Pulmonary artery endothelial cell (primary cell): ENCODE data around the gene GET4. TPM values are rescaled to one million over a fixed set of nuclear protein-coding genes. Genes with fewer than 3 reads are reported as not detected.
A peak's percentile ranks its signal among the peaks of the same experiment; 100 is the strongest.
"Not testable (repeated sequence)": the region's sequence is repeated elsewhere in the genome, so short reads cannot be mapped to it uniquely, and the experiment has no call there.

Experiments used
- DNase-seq: peaks from one replicate; pipeline ENCODE4 v3.0.0-alpha.2; 2011; ENCODE audit warnings: low read depth, low spot score
- total RNA-seq: library from RNA; depleted of rRNA; stranded (reverse); fragments of >200 nt; gene quantifications from 2 replicates; pipeline ENCODE4 v1.2.3, GENCODE V29; 2014

Gene GET4
- total RNA-seq, 1 donor from 2014 or later = 44.2 TPM

DNA sequence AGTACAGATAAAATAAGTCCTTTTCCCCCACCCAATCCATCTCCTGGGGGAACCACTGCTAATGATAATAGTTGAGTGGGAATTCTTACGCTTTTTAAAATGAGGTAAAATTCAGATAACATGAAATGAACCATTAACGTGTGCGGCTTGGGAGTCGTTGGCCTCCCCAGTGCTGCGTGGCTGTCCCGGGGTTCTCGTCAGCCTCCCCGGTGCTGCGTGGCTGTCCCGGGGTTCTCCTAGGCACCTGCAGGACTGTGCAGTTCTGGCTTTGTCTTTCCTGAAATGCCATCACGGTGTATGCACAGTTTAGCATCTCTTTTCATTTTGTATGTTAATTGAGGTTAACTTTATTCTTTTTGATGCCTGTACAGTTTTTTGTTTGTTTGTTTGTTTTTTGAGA is 30.6 kb upstream of the GET4 start:
- no peak for DNase-seq

GRCh38 chr7:846958-847650 is 29.2 kb upstream of the GET4 start:
- not testable (repeated sequence) for DNase-seq

- not testable (repeated sequence) for DNase-seq
Observed at GRCh38 chr7:847728-848127, 28.6 kb upstream of the GET4 start.

DNA sequence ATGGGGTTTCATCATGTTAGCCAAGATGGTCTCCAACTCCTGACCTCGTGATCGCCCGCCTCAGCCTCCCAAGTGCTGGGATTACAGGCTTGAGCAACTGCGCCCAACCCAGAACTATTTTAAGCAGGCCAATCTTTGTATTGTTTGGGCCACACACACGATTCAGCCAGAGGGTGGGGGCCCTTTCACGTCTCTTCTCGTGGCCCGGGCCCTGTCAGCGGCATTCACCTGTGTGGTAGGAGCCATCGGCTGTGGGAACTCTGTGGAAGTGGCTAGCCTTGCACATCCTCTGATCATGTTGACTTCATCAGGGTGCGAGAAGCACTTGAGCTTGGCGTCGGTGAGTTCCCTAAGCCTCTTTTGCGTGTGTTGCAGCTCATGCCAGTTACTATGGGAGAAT is 27.2 kb upstream of the GET4 start:
- DNase-seq = no peak

DNA sequence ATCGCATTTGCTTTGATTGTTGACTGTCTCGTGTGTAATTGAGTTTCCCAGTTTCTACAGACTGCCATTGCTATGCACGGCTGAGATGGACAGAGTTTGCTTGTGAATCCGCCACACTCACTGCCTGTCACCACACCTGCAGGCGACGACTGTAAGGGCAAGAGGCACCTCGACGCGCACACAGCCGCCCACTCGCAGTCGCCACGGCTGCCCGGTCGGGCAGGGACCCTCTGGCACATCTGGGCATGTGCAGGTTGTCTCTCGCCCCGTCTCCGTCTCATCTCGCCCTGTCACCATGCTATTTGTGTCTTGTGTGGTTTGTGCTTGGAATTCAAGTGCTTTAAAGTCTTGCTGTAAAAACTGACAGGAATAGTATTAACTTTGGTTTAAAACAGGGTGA is 26.6 kb upstream of the GET4 start:
- DNase-seq = no peak

DNA sequence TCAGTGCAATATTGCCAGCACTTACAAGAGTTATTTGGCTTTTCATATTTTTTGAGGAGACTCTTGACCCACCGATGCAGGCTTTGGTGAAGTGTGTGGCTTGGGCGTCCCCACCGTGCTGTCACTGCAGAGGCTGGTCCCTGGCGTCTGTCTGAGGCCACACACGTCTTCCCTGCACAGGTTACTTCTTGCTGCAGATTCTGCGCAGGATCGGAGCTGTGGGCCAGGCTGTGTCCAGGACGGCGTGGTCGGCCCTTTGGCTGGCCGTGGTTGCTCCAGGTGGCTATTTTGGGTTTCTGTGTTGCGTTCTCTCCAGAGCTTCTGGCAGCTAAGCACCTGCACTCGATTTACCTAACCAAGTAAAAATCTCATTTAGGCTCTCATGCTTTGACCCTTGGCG is 25.1 kb upstream of the GET4 start:
- no peak for DNase-seq

DNA sequence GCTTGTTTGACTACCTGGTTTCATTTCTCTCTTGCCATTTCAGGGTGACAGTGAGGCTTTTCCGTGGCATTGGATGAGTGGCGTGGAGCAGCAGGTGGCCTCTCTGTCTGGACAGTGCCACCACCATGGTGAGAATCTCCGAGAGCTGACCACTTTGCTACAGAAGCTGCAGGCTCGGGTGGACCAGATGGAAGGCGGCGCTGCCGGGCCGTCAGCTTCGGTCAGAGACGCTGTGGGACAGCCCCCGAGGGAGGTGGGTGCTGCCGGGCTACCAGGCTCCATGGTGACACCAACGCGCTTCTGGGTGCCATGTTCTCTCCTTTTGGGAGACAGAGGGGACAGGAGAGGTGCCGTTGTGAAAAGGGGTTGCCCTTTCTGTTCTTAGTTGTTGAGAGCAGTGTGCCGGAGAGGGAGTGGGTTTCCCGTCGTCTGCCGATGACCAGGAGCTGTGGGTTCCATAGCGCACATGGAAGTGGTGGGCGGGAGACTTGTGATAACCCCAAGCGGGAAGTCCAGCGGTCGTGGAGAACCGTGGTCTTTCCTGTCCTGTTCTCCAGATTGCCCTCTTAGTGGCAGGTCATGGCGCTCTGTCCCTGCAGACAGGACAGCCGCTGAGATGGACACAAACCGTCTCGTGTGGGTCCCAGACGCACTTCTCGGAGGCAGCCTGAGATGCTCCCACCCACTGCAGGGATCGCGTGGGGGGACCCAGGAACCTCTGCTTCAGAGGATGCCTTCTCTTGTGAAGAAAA is 22.8 kb upstream of the GET4 start:
- no peak for DNase-seq

- no peak for DNase-seq
Observed at GRCh38 chr7:854118-854775, 22.1 kb upstream of the GET4 start.

GRCh38 chr7:855686-856369 is 20.5 kb upstream of the GET4 start:
- no peak for DNase-seq

- DNase-seq = no peak
Observed at GRCh38 chr7:856444-857095, 19.8 kb upstream of the GET4 start.

DNA sequence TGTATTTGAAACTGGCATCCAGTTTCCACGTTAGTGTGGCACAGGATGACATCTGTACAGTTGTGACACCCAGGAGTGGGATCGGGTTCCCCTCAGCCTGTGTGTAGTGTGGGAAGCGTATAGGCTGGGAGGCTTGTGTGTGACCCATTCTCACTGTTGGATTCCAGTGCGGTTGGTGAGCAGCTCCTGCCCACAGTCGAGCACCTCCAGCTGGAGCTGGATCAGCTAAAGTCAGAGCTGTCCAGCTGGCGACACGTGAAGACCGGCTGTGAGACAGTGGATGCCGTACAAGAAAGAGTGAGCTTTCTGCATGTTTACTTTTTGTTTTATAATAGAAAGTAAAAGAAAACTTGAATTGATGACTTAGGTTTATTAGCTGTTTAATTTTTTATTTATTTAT is 18.7 kb upstream of the GET4 start:
- no peak for DNase-seq

DNA sequence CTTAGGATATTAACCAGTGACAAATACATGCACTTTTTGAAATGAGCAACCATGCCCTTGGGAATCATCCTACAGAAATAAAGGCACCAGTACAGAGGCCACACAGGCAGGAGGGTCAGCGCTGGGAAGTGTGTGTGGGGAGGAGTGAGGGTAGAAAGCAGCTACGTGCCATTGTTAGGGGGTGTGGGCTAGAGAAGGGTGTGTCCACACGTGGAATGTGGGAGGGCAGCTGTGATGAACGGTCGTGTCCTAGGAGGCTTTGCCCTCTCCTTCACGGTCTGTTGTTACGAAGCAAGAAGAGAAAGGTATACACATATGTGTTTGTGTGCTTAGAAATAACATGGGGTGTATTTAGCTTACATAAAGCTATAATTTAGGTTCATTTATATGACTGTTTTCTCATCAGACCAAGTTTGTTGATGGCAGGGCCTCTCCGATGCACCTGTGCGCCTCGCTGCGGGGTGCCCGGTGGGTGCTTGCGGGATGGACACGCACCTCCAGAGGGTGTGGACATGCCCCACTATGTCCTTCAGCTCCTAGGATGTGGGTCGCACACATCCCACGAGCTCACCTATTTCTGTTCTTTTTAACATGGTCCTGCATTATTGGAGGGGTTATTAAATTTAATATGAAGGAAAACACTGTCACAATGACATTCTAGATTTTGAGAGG is 16.9 kb upstream of the GET4 start:
- DNase-seq = no peak

DNA sequence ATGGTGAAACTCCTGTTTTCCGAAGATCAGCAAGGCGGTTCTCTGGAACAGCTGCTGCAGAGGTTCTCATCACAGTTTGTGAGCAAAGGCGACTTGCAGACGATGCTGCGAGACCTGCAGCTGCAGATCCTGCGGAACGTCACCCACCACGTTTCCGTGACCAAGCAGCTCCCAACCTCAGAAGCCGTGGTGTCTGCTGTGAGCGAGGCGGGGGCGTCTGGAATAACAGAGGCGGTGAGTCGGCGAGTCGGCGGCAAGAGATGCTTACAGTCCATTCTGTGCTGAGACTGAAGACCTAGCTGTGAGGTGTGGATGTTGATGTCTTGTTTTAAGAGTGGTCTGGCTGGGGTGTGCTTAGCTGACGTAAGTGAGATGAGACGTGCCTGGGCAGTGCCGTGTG is 16.2 kb upstream of the GET4 start:
- DNase-seq = no peak

DNA sequence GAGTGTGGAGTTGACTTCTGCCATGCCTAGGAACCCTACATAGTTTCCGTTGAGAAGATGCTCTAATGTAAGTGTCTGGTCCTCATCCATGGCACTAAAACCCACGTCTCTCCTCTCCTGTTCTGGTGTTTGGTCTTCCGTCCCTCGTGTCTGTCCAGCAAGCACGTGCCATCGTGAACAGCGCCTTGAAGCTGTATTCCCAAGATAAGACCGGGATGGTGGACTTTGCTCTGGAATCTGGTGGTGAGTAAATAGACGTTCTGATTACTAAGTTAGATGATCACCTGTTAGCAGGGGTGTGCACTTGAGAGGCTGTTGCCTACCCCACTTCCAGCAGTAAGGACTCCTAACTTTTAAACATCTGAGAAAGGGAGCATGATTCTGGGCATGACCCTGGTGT is 15.1 kb upstream of the GET4 start:
- DNase-seq = no peak

GRCh38 chr7:862157-862556 is 14.2 kb upstream of the GET4 start:
- DNase-seq = no peak

GRCh38 chr7:863106-863505 is 13.2 kb upstream of the GET4 start:
- DNase-seq = no peak

GRCh38 chr7:865921-866320 is 10.4 kb upstream of the GET4 start:
- no peak for DNase-seq

DNA sequence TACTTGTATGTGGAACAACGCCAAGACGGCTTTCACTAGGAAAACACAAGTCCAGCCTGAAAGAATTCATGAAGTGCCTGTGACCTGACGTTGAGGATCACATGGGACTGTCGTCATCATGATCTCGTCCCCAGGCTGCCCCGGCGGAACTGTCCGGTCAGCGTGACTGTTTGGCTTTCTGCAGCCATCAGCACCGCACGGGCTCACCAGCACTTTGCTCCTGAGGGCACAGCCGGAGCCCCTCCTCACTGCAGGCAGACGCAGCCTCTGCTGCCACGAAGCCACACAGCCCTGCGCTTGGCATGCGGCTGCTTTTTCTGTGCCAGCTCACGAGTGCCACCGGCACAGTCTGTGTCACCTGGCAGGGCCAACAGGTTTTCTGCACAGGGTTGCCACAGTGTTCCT is 9.4 kb upstream of the GET4 start:
- DNase-seq = peak; percentile 32

- DNase-seq = no peak
Observed at GRCh38 chr7:867406-868188, 8.8 kb upstream of the GET4 start.

DNA sequence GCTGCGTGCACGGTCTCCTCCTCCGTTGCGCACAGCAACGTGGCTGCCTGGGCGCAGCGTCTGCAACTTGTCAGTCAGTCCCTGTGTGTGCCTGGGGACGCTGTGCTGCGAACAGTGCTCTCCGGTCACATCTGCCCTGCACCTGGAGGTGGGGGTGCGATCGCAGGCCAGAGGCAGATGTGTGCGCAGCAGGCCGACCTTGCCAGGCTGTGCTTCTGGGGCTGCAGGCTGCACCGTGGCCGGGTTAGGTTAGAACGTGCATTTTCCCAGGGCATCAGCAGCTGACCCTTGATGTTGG is 8.2 kb upstream of the GET4 start:
- DNase-seq = no peak
